Measurements from ENCODE around the gene AFF3.

GRCh38 chr2:99544608-99545007, 597.8 kb downstream of the AFF3 start:
- TF ChIP-seq REST (IDR thresholded peaks at IDR 0.05; ENCODE audit: low read depth) (no peak), POLR2AphosphoS5 (IDR thresholded peaks at IDR 0.05; ENCODE audit: low read depth, low read length) (no peak), POLR2A (IDR thresholded peaks at IDR 0.05; ENCODE audit: borderline replicate concordance, extremely low read depth, insufficient read depth, insufficient read length) (no peak), CTCF (IDR thresholded peaks at IDR 0.05 in 2 of 3, conservative IDR thresholded peaks at IDR 0.05 in 1 of 3; ENCODE audit: borderline replicate concordance in 1 of 3, insufficient read depth in 1 of 3, low read depth in 2 of 3, low read length in 2 of 3) (no peak), EGR1 (IDR thresholded peaks at IDR 0.05; ENCODE audit: low read depth) (no peak), ZFX (IDR thresholded peaks at IDR 0.05) (no peak), YY1 (IDR thresholded peaks at IDR 0.05; ENCODE audit: extremely low read depth, insufficient replicate concordance, low read depth, low read length) (no peak), SRF (IDR thresholded peaks at IDR 0.05; ENCODE audit: low read depth) (no peak), EZH2 (IDR thresholded peaks at IDR 0.05) (no peak), EZH2phosphoT487 (IDR thresholded peaks at IDR 0.05; ENCODE audit: borderline replicate concordance) (no peak)

Measured in HCT116 (cell line).